WTC11 (cell line): Measurements from ENCODE around the gene GLRX2. TPM values are rescaled to one million over a fixed set of nuclear protein-coding genes. Genes with fewer than 3 reads are reported as not detected.

ENCODE experiments used
- ATAC-seq: fragments of 200-7000 bp; cut with Tn5 transposase; 2 replicates; pipeline ENCODE4 v1.10.0; 2021; ENCODE audit warnings: mild to moderate bottlenecking, moderate library complexity
- CTCF ChIA-PET: fragments of 300-600 bp; sonication (Branson Sonifier 250); formaldehyde crosslinking; loops from one replicate; lab custom pipeline; 2021; ENCODE audit warnings: antibody characterized with exemption; lab: Charles Lee
- POLR2A ChIA-PET: fragments of 350-600 bp; sonication (Branson Sonifier 250); formaldehyde crosslinking; loops from one replicate; lab custom pipeline; 2021; ENCODE audit warnings: antibody characterized with exemption; lab: Charles Lee
- DNase-seq: peaks from one replicate; pipeline ENCODE4 v3.0.0; 2021; ENCODE audit warnings: low spot score
- H3K27ac Mint-ChIP-seq: 2 replicates; pipeline ENCODE4 v1.8.0; 2021; ENCODE audit warnings: mixed read lengths
- H3K27me3 Mint-ChIP-seq: 2 replicates; pipeline ENCODE4 v1.8.0; 2021; ENCODE audit warnings: low read depth, mild to moderate bottlenecking, moderate library complexity, mixed read lengths
- H3K36me3 Mint-ChIP-seq: 2 replicates; pipeline ENCODE4 v1.8.0; 2021; ENCODE audit warnings: mixed read lengths
- H3K4me1 Mint-ChIP-seq: 2 replicates; pipeline ENCODE4 v1.8.0; 2022; ENCODE audit warnings: mixed read lengths
- H3K4me3 Mint-ChIP-seq: 2 replicates; pipeline ENCODE4 v1.8.0; 2021; ENCODE audit warnings: mild to moderate bottlenecking, moderate library complexity, mixed read lengths
- H3K9me3 Mint-ChIP-seq: 2 replicates; pipeline ENCODE4 v1.8.0; 2021; ENCODE audit warnings: mixed read lengths
- ARID4B ChIP-seq: sonication (generic); formaldehyde crosslinking; IDR thresholded peaks from 2 replicates; pipeline ENCODE4 v1.8.0; 2023; ENCODE audit warnings: missing genetic modification reagents, mild to moderate bottlenecking, borderline replicate concordance
- CBFB ChIP-seq: sonication (generic); formaldehyde crosslinking; IDR thresholded peaks from 2 replicates; pipeline ENCODE4 v1.8.1; 2022; ENCODE audit warnings: mild to moderate bottlenecking, low read depth, missing genetic modification reagents
- ESRRA ChIP-seq: sonication (generic); formaldehyde crosslinking; IDR thresholded peaks from 2 replicates; pipeline ENCODE4 v1.8.1; 2022; ENCODE audit warnings: mild to moderate bottlenecking, missing genetic modification reagents, borderline replicate concordance
- FOXJ3 ChIP-seq: sonication (generic); formaldehyde crosslinking; IDR thresholded peaks from 2 replicates; pipeline ENCODE4 v1.9.0; 2021; ENCODE audit warnings: missing genetic modification reagents, mild to moderate bottlenecking, borderline replicate concordance
- FOXP1 ChIP-seq: sonication (generic); formaldehyde crosslinking; IDR thresholded peaks from 2 replicates; pipeline ENCODE4 v1.8.0; 2022; ENCODE audit warnings: missing genetic modification reagents, mild to moderate bottlenecking, moderate library complexity, borderline replicate concordance
- GRHL2 ChIP-seq: fragments of 250-450 bp; sonication (Bioruptor Pico); IDR thresholded peaks from 2 replicates; pipeline ENCODE4 v1.8.0; 2022; ENCODE audit warnings: mild to moderate bottlenecking, moderate library complexity; ENCODE audit not compliant: insufficient replicate concordance, severe bottlenecking
- GTF2I ChIP-seq: fragments of 250-450 bp; sonication (Bioruptor Pico); conservative IDR thresholded peaks from 2 replicates; pipeline ENCODE4 v1.4.0; 2021; ENCODE audit warnings: mild to moderate bottlenecking
- HMGA2 ChIP-seq: fragments of 250-450 bp; sonication (Bioruptor Pico); IDR thresholded peaks from 2 replicates; pipeline ENCODE4 v1.4.0; 2021; ENCODE audit warnings: mild to moderate bottlenecking, moderate library complexity
- IRF2 ChIP-seq: sonication (generic); formaldehyde crosslinking; IDR thresholded peaks from 2 replicates; pipeline ENCODE4 v1.8.0; 2022; ENCODE audit warnings: low read depth, missing genetic modification reagents, borderline replicate concordance
- JAZF1 ChIP-seq: fragments of 250-450 bp; sonication (Bioruptor Pico); IDR thresholded peaks from 2 replicates; pipeline ENCODE4 v1.9.0; 2021; ENCODE audit warnings: moderate library complexity, mild to moderate bottlenecking, inconsistent platforms
- MLX ChIP-seq: sonication (generic); formaldehyde crosslinking; IDR thresholded peaks from 2 replicates; pipeline ENCODE4 v1.8.1; 2023; ENCODE audit warnings: mild to moderate bottlenecking, missing genetic modification reagents, moderate library complexity
- MYBL2 ChIP-seq: sonication (generic); formaldehyde crosslinking; IDR thresholded peaks from 2 replicates; pipeline ENCODE4 v1.8.1; 2023; ENCODE audit warnings: mild to moderate bottlenecking, moderate library complexity, missing genetic modification reagents
- NFATC4 ChIP-seq: fragments of 250-450 bp; sonication (Bioruptor Pico); IDR thresholded peaks from 2 replicates; pipeline ENCODE4 v1.9.0; 2021; ENCODE audit warnings: mild to moderate bottlenecking
- PREB ChIP-seq: sonication (generic); formaldehyde crosslinking; IDR thresholded peaks from 2 replicates; pipeline ENCODE4 v1.8.1; 2022; ENCODE audit warnings: mild to moderate bottlenecking, missing genetic modification reagents, moderate library complexity, borderline replicate concordance
- SMAD3 ChIP-seq: sonication (generic); formaldehyde crosslinking; IDR thresholded peaks from 2 replicates; pipeline ENCODE4 v1.8.0; 2022; ENCODE audit warnings: missing genetic modification reagents, mild to moderate bottlenecking, borderline replicate concordance
- TCF7 ChIP-seq: sonication (generic); formaldehyde crosslinking; IDR thresholded peaks from 2 replicates; pipeline ENCODE4 v1.8.0; 2022; ENCODE audit warnings: mild to moderate bottlenecking, low read depth, missing genetic modification reagents, moderate library complexity
- TEAD1 ChIP-seq: sonication (generic); formaldehyde crosslinking; IDR thresholded peaks from 2 replicates; pipeline ENCODE4 v1.8.0; 2022; ENCODE audit warnings: mild to moderate bottlenecking, missing genetic modification reagents
- TEAD4 ChIP-seq: sonication (generic); formaldehyde crosslinking; IDR thresholded peaks from 2 replicates; pipeline ENCODE4 v1.8.0; 2022; ENCODE audit warnings: mild to moderate bottlenecking, missing genetic modification reagents
- ZNF121 ChIP-seq: sonication (generic); formaldehyde crosslinking; IDR thresholded peaks from 2 replicates; pipeline ENCODE4 v1.8.0; 2023; ENCODE audit warnings: missing genetic modification reagents
- ZNF219 ChIP-seq: sonication (generic); formaldehyde crosslinking; IDR thresholded peaks from 2 replicates; pipeline ENCODE4 v1.8.0; 2023; ENCODE audit warnings: missing genetic modification reagents, mild to moderate bottlenecking, borderline replicate concordance
- ZNF263 ChIP-seq: sonication (generic); formaldehyde crosslinking; IDR thresholded peaks from 2 replicates; pipeline ENCODE4 v1.8.1; 2022; ENCODE audit warnings: low read depth, mild to moderate bottlenecking, moderate library complexity, missing genetic modification reagents
- ZNF281 ChIP-seq: sonication (generic); formaldehyde crosslinking; IDR thresholded peaks from 2 replicates; pipeline ENCODE4 v1.8.0; 2023; ENCODE audit warnings: mild to moderate bottlenecking, missing genetic modification reagents
- ZNF416 ChIP-seq: fragments of 250-450 bp; sonication (Bioruptor Pico); IDR thresholded peaks from 2 replicates; pipeline ENCODE4 v1.9.0; 2021; ENCODE audit warnings: mild to moderate bottlenecking, inconsistent platforms
- ZNF423 ChIP-seq: fragments of 250-450 bp; sonication (Bioruptor Pico); IDR thresholded peaks from 2 replicates; pipeline ENCODE4 v2.1.2; 2022; ENCODE audit warnings: mild to moderate bottlenecking, moderate library complexity
- ZNF671 ChIP-seq: fragments of 250-450 bp; sonication (Bioruptor Pico); IDR thresholded peaks from 2 replicates; pipeline ENCODE4 v1.8.0; 2021; ENCODE audit warnings: mild to moderate bottlenecking
- total RNA-seq: library from RNA; stranded (reverse); gene quantifications from 3 replicates; pipeline ENCODE4 v1.2.3, GENCODE V29; 2021
- TF ChIP-seq, protein P1 (sequence below): sonication (generic); formaldehyde crosslinking; conservative IDR thresholded peaks from 2 replicates; pipeline ENCODE4 v1.8.1; 2022; ENCODE audit warnings: mild to moderate bottlenecking, missing genetic modification reagents
- TF ChIP-seq, protein P2 (sequence below): fragments of 250-450 bp; sonication (Bioruptor Pico); IDR thresholded peaks from 2 replicates; pipeline ENCODE4 v1.8.0; 2021; ENCODE audit warnings: mild to moderate bottlenecking

GLRX2 gene
- total RNA-seq, 1 experiment from 2014 or later, result 8.4 TPM

GRCh38 chr1:193087893-193088292 is 17.3 kb downstream of the GLRX2 start:
- H3K4me1 Mint-ChIP-seq, result peaks cover 5% of the 10 kb centered on the region; the same call in 1 of the 2 replicates
- ChIA-PET CTCF (interaction anchor here (0.7 kb wide), 1 partner anchor 16 kb away, joined by 3 read pairs; no protein-coding TSS in a partner anchor), POLR2A (interaction anchor here (0.6 to 0.7 kb wide), 2 partner anchors 243 to 962 kb away, joined by 3 read pairs; no protein-coding TSS in a partner anchor)
- H3K27me3 Mint-ChIP-seq, result no peaks in the 10 kb centered on the region
- no peak overlapping the region for H3K27ac Mint-ChIP-seq
- H3K36me3 Mint-ChIP-seq, result peaks cover 22% of the 10 kb centered on the region
- ATAC-seq (no peak), DNase-seq (no peak)
- H3K4me3 Mint-ChIP-seq, result no peak overlapping the region
- H3K9me3 Mint-ChIP-seq, result no peaks in the 10 kb centered on the region
- TF ChIP-seq NFATC4 (no peak), IRF2 (CRISPR knock-in tag) (no peak), TCF7 (no peak), ESRRA (CRISPR knock-in tag) (no peak), FOXP1 (no peak), ZNF281 (no peak), ZNF219 (no peak), ZNF416 (CRISPR knock-in tag) (no peak), FOXJ3 (CRISPR knock-in tag) (no peak), MYBL2 (CRISPR knock-in tag) (no peak), SMAD3 (CRISPR knock-in tag) (no peak), JAZF1 (CRISPR knock-in tag) (no peak), ZNF671 (CRISPR knock-in tag) (no peak), GRHL2 (no peak), HMGA2 (CRISPR knock-in tag) (no peak)
- TF ChIP-seq, protein P1, sequence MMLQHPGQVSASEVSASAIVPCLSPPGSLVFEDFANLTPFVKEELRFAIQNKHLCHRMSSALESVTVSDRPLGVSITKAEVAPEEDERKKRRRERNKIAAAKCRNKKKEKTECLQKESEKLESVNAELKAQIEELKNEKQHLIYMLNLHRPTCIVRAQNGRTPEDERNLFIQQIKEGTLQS (CRISPR knock-in tag), result no peak

DNA sequence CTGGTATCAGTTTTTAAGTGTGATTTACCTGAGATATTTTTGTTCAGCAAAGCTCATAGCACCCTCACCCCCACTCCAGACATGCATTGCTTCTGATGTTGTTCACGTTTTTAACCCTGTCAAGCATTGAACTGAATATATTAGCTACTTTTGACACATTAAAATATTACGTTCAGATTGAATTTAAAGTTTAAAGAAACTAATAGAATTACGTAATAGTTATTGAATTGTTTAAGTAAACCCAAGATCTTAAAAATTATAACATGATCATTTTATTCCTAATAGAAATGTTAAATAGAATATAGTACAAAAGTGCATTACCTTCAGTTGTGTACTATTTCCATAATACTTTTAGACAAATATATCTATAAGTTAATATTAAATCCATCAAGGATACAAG is 18.9 kb downstream of the GLRX2 start:
- Mint-ChIP-seq H3K4me1 (peaks cover 5% of the 10 kb centered on the region; the same call in 1 of the 2 replicates), H3K27me3 (no peaks in the 10 kb centered on the region), H3K9me3 (no peaks in the 10 kb centered on the region), H3K36me3 (peaks cover 27% of the 10 kb centered on the region), H3K4me3 (no peak overlapping the region), H3K27ac (no peak overlapping the region)
- POLR2A ChIA-PET, result no interaction called here
- DNase-seq, result no peak
- CTCF ChIA-PET, result no interaction called here
- no peak for ATAC-seq
- no peak for TF ChIP-seq IRF2 (CRISPR knock-in tag)
- TF ChIP-seq ARID4B (CRISPR knock-in tag), result no peak
- TF ChIP-seq ZNF263, result no peak
- TF ChIP-seq GTF2I (CRISPR knock-in tag), result no peak
- TF ChIP-seq PREB (CRISPR knock-in tag), result no peak
- no peak for TF ChIP-seq MLX
- TF ChIP-seq TEAD4 (CRISPR knock-in tag), result no peak
- TF ChIP-seq CBFB, result no peak
- TF ChIP-seq, protein P2, sequence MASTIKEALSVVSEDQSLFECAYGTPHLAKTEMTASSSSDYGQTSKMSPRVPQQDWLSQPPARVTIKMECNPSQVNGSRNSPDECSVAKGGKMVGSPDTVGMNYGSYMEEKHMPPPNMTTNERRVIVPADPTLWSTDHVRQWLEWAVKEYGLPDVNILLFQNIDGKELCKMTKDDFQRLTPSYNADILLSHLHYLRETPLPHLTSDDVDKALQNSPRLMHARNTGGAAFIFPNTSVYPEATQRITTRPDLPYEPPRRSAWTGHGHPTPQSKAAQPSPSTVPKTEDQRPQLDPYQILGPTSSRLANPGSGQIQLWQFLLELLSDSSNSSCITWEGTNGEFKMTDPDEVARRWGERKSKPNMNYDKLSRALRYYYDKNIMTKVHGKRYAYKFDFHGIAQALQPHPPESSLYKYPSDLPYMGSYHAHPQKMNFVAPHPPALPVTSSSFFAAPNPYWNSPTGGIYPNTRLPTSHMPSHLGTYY (CRISPR knock-in tag), result no peak
- no peak for TF ChIP-seq ZNF423 (CRISPR knock-in tag)
- TF ChIP-seq ZNF121, result no peak
- no peak for TF ChIP-seq TEAD1 (CRISPR knock-in tag)
